ENCODE results near the gene LRP5.
"Not testable (repeated sequence)": the region's sequence is repeated elsewhere in the genome, so short reads cannot be mapped to it uniquely, and the experiment has no call there.

LRP5 gene

GRCh38 chr11:68329978-68330699 lies 17.7 kb downstream of the LRP5 start:
- DNase-seq: no peak

GRCh38 chr11:68330700-68331337 lies 18.4 kb downstream of the LRP5 start:
- DNase-seq: no peak

GRCh38 chr11:68331338-68331947 lies 19.1 kb downstream of the LRP5 start:
- peak; percentile 30 for DNase-seq

GRCh38 chr11:68332186-68332585 lies 19.8 kb downstream of the LRP5 start:
- no peak for DNase-seq

- no peak for DNase-seq
These were observed 20.8 kb downstream of the LRP5 start for GRCh38 chr11:68333173-68333572.

- DNase-seq: no peak
These were observed 22.5 kb downstream of the LRP5 start for GRCh38 chr11:68334923-68335322.

- no peak for DNase-seq
These were observed 23.3 kb downstream of the LRP5 start for GRCh38 chr11:68335683-68336082.

GRCh38 chr11:68336716-68337115 lies 24.3 kb downstream of the LRP5 start:
- peak; percentile 50 for DNase-seq

GRCh38 chr11:68337399-68337835 lies 25.0 kb downstream of the LRP5 start:
- peak; percentile 54 for DNase-seq

- no peak for DNase-seq
These were observed 25.8 kb downstream of the LRP5 start for GRCh38 chr11:68338051-68338780.

- no peak for DNase-seq
These were observed 27.8 kb downstream of the LRP5 start for GRCh38 chr11:68340003-68340767.

GRCh38 chr11:68340784-68341556 lies 28.6 kb downstream of the LRP5 start:
- no peak for DNase-seq

- no peak for DNase-seq
These were observed 29.4 kb downstream of the LRP5 start for GRCh38 chr11:68341557-68342458.

- DNase-seq: no peak
These were observed 30.2 kb downstream of the LRP5 start for GRCh38 chr11:68342459-68343158.

GRCh38 chr11:68343761-68344256 lies 31.4 kb downstream of the LRP5 start:
- DNase-seq: no peak

- not testable (repeated sequence) for DNase-seq
These were observed 32.4 kb downstream of the LRP5 start for GRCh38 chr11:68344821-68345220.

GRCh38 chr11:68345776-68346461 lies 33.5 kb downstream of the LRP5 start:
- no peak for DNase-seq

GRCh38 chr11:68346462-68346790 lies 34.0 kb downstream of the LRP5 start:
- DNase-seq: no peak

- DNase-seq: no peak
These were observed 35.0 kb downstream of the LRP5 start for GRCh38 chr11:68347345-68347744.
